A549 treated with AZD9567 at 1 μM for 4 hours (cell line): ENCODE data around the gene SLC6A13. TPM values are rescaled to one million over a fixed set of nuclear protein-coding genes. Genes with fewer than 3 reads are reported as not detected.

Experiments
- total RNA-seq: library from RNA; stranded (reverse); fragments of 200-300 nt; extraction: Qiagen RNA extraction; gene quantifications from 5 replicates; pipeline ENCODE4 v1.2.3, GENCODE V29; 2022; ENCODE audit not compliant: insufficient read depth

SLC6A13 gene
- total RNA-seq: 0.21 to 0.43 TPM (median 0.40 TPM) in 4 of 5 replicates, not detected in the other

GRCh38 chr12:262817-263216 is at the start of gene SLC6A13:
TSS of gene SLC6A13 (minus strand) at chr12:262836. CDS start at chr12:260052, 2,784 bp downstream.

GRCh38 chr12:214003-214741 is 48.5 kb downstream of the SLC6A13 start, which contains the start of gene SLC6A12:
TSS of gene SLC6A12 (minus strand) at chr12:214157. CDS start at chr12:209986, 4,171 bp downstream.

Other genes with a start within 250 kb of the SLC6A13 start
- gene IQSEC3, start 196.1 kb downstream of the SLC6A13 start, total RNA-seq: 0.01 to 0.08 TPM in 2 of 5 replicates, not detected in the others
- 0.71 to 3.5 TPM (median 0.98 TPM) in 5 replicates for gene SLC6A12, start 48.7 kb downstream of the SLC6A13 start, total RNA-seq
- gene KDM5A, start 126.5 kb upstream of the SLC6A13 start, total RNA-seq: 19.3 to 26.6 TPM (median 21.3 TPM) in 5 replicates
- 11.2 to 14.7 TPM (median 13.3 TPM) in 5 replicates for gene CCDC77, start 138.8 kb upstream of the SLC6A13 start, total RNA-seq
- 0.47 to 1.2 TPM (median 0.62 TPM) in 4 of 5 replicates, not detected in the other for gene B4GALNT3, start 197.1 kb upstream of the SLC6A13 start, total RNA-seq